ENCODE measurements around the gene GPR75. TPM values are rescaled to one million over a fixed set of nuclear protein-coding genes. Genes with fewer than 3 reads are reported as not detected.

GPR75 gene
- total RNA-seq, 1 experiment from 2014 or later = 3.9 TPM

DNA sequence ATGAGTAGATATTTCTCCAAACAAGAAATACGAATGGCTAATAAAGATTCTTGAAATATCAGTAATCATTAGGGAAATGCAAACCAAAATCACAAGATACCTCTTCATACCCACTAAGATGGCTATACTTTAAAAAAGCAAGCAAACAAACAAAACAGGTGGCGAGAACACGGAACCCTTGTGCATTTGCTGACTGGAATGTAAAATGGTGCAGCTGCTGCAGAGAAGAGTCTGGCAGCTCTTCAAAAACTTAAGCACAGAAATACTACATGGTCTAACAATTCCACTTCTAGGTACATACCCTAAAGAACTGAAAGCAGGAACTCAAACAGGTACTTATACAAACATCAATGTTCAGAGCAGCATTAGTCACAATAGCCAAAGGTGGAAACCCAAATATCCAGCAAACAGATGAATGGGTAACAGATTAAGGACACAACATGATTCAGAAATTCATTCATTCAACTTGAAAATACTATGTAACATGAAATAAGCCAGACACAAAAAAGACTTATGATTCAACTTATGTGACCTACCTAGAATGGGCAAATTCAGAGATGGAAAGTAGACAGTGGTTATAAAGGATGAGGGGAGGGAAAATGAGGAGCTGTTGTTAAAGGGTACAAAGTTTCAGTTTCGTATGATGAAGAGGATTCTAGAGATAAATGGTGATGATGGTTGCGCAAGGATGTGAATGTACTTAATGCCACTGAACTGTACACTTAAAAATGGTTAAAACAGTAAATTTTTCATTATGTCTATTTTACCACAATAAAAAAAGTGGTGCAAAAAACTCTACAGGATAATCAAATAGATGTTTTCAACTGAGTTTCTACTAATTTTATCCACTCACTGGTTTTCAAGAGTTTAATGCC, 26.9 kb upstream of the GPR75 start:
- no peaks in the 10 kb centered on the region for H3K9me3 ChIP-seq
- BruUV-seq (replicated peaks) = no TSS peak
- no peak overlapping the region for H3K4me3 ChIP-seq (ENCODE audit: low read depth, low read length)
- no peaks in the 10 kb centered on the region for H3K27me3 Mint-ChIP-seq (ENCODE audit: insufficient read depth, unreplicated experiment)
- DNase-seq = no peak
- no peaks in the 10 kb centered on the region for H3K4me1 Mint-ChIP-seq (ENCODE audit: low read depth, unreplicated experiment)
- peaks cover 86% of the 10 kb centered on the region for H3K36me3 Mint-ChIP-seq (ENCODE audit: insufficient read depth, unreplicated experiment)
- ChIA-PET POLR2A (no interaction called here), CTCF (no interaction called here)
- no peaks in the 10 kb centered on the region for H3K9me3 Mint-ChIP-seq (ENCODE audit: unreplicated experiment)
- no peaks in the 10 kb centered on the region for H3K27me3 ChIP-seq (replicated peaks; ENCODE audit: control insufficient read depth, insufficient read depth, low read length)
- H3K27ac Mint-ChIP-seq (ENCODE audit: unreplicated experiment) = no peak overlapping the region
- TF ChIP-seq, protein P1, sequence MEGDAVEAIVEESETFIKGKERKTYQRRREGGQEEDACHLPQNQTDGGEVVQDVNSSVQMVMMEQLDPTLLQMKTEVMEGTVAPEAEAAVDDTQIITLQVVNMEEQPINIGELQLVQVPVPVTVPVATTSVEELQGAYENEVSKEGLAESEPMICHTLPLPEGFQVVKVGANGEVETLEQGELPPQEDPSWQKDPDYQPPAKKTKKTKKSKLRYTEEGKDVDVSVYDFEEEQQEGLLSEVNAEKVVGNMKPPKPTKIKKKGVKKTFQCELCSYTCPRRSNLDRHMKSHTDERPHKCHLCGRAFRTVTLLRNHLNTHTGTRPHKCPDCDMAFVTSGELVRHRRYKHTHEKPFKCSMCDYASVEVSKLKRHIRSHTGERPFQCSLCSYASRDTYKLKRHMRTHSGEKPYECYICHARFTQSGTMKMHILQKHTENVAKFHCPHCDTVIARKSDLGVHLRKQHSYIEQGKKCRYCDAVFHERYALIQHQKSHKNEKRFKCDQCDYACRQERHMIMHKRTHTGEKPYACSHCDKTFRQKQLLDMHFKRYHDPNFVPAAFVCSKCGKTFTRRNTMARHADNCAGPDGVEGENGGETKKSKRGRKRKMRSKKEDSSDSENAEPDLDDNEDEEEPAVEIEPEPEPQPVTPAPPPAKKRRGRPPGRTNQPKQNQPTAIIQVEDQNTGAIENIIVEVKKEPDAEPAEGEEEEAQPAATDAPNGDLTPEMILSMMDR (IDR thresholded peaks at IDR 0.05; ENCODE audit: insufficient read depth in 1 of 2, low read depth in 1 of 2, low read length in 1 of 2, severe bottlenecking in 1 of 2, unreplicated experiment in 1 of 2) = no peak
- no peaks in the 10 kb centered on the region for H3K4me1 ChIP-seq
- intact Hi-C loops (cut with micrococcal nuclease; ENCODE audit: unreplicated experiment) = no loop called here
- H3K36me3 ChIP-seq (ENCODE audit: control insufficient read depth, insufficient read depth, low read length) = no peaks in the 10 kb centered on the region; the same call in 1 of the 2 replicates
- H3K4me3 Mint-ChIP-seq (ENCODE audit: unreplicated experiment) = no peak overlapping the region

DNA sequence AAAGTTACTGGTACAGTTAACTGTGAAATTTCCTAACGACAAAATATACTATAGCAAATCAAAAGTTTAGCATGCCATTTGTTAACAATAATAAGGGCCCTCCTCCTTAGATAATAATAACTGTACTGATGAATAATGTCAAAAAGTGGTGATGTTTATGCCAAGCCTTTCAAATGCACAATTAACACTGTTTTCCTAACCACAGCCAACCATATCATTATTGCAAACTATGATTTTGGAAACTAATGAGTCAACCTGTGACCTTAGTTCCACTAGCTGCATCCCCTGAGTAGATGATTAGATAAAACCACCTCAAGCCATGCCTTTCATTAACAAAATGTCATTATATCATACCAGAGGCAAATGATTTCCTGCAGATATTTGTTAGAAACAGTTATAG, 25.1 kb upstream of the GPR75 start:
- BruUV-seq (replicated peaks) = no TSS peak
- Histone ChIP-seq H3K27me3 (replicated peaks; ENCODE audit: control insufficient read depth, insufficient read depth, low read length) (no peaks in the 10 kb centered on the region), H3K9me3 (no peaks in the 10 kb centered on the region), H3K4me1 (no peaks in the 10 kb centered on the region), H3K4me3 (ENCODE audit: low read depth, low read length) (no peak overlapping the region), H3K36me3 (ENCODE audit: control insufficient read depth, insufficient read depth, low read length) (no peaks in the 10 kb centered on the region; the same call in 1 of the 2 replicates)
- Mint-ChIP-seq H3K27me3 (ENCODE audit: insufficient read depth, unreplicated experiment) (no peaks in the 10 kb centered on the region), H3K4me1 (ENCODE audit: low read depth, unreplicated experiment) (no peaks in the 10 kb centered on the region), H3K4me3 (ENCODE audit: unreplicated experiment) (no peak overlapping the region), H3K36me3 (ENCODE audit: insufficient read depth, unreplicated experiment) (peaks cover 86% of the 10 kb centered on the region), H3K9me3 (ENCODE audit: unreplicated experiment) (no peaks in the 10 kb centered on the region), H3K27ac (ENCODE audit: unreplicated experiment) (no peak overlapping the region)
- intact Hi-C loops (cut with micrococcal nuclease; ENCODE audit: unreplicated experiment) = no loop called here
- TF ChIP-seq, protein P1 (IDR thresholded peaks at IDR 0.05; ENCODE audit: insufficient read depth in 1 of 2, low read depth in 1 of 2, low read length in 1 of 2, severe bottlenecking in 1 of 2, unreplicated experiment in 1 of 2) = no peak
- no peak for DNase-seq
- ChIA-PET CTCF (no interaction called here), POLR2A (no interaction called here)

DNA sequence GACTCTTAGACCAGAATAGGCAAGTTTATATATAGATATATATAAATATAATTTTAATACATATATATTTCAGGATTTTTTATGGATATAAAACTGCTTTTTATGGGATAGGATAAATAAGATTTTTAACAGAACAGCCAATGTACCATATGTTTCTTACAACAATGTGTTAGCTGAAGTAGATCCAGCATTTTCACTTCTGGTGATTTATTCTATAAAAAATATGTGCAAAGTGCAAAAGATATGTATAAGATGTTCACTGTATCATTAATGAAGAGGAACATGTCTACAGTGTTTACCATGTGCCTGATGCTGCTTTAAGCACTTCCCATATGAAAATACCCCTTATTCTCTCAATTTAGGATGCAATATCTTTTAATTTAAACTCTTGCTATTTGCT, 22.2 kb upstream of the GPR75 start:
- no peaks in the 10 kb centered on the region; the same call in 1 of the 2 replicates for H3K36me3 ChIP-seq (ENCODE audit: control insufficient read depth, insufficient read depth, low read length)
- Mint-ChIP-seq H3K4me3 (ENCODE audit: unreplicated experiment) (no peak overlapping the region), H3K27me3 (ENCODE audit: insufficient read depth, unreplicated experiment) (no peaks in the 10 kb centered on the region), H3K9me3 (ENCODE audit: unreplicated experiment) (no peaks in the 10 kb centered on the region), H3K27ac (ENCODE audit: unreplicated experiment) (no peak overlapping the region), H3K36me3 (ENCODE audit: insufficient read depth, unreplicated experiment) (peaks cover 84% of the 10 kb centered on the region), H3K4me1 (ENCODE audit: low read depth, unreplicated experiment) (no peaks in the 10 kb centered on the region)
- POLR2A ChIA-PET = no interaction called here
- TF ChIP-seq, protein P1 (IDR thresholded peaks at IDR 0.05; ENCODE audit: insufficient read depth in 1 of 2, low read depth in 1 of 2, low read length in 1 of 2, severe bottlenecking in 1 of 2, unreplicated experiment in 1 of 2) = no peak
- CTCF ChIA-PET = no interaction called here
- DNase-seq = no peak
- intact Hi-C loops (cut with micrococcal nuclease; ENCODE audit: unreplicated experiment) = no loop called here
- no peaks in the 10 kb centered on the region for H3K4me1 ChIP-seq
- BruUV-seq (replicated peaks) = no TSS peak
- H3K27me3 ChIP-seq (replicated peaks; ENCODE audit: control insufficient read depth, insufficient read depth, low read length) = no peaks in the 10 kb centered on the region
- no peak overlapping the region for H3K4me3 ChIP-seq (ENCODE audit: low read depth, low read length)
- no peaks in the 10 kb centered on the region for H3K9me3 ChIP-seq

Data from Caco-2 (cell line).